GM21825 (cell line): ENCODE measurements around the gene DNMT3A.

Experiments
- ATAC-seq: cut with Tn5 transposase; IDR thresholded peaks from one replicate; pipeline ENCODE4 v1.9.1; 2021; ENCODE audit warnings: mild to moderate bottlenecking, moderate library complexity; ENCODE audit not compliant: unreplicated experiment

The DNMT3A gene

DNA sequence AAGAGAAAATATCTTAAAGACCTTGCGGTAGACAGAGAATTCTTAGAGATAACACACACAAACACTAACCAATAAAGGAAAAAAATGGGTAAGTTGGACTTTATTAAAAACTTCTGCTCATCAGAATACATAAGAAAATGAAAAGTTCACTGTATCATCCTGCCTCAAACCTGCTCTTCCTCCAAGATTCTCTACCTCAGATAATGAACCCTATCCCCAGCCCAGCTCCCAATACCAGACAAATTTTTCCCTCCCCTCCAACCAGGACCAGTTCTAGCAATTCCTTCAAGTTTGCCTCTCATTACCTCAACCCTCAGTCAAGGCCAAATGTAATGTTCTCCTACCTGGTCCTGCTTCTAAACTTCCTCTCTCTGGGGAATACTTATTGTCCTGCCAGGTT, 79.4 kb downstream of the DNMT3A start:
- ATAC-seq: no peak

DNA sequence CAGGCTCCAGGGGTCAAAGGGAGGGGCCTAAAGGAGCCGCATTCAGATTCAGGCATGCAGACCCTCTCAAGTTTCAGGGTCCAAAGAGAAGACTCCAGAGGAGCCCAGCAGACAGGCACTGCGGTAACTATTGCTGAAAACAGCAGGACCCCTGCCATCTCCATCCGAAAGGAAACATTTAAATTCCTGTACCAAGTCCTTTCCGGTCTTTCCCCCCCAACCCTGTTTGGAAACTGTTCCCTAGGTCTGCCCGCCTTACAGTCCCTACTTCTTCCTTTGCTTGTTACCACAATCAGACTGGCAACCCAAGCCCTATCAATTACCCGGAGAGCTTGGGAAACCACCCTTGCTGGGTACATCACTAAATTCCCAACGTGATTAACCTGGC, 82.0 kb downstream of the DNMT3A start:
- no peak for ATAC-seq

GRCh38 chr2:25258847-25259736, 82.6 kb downstream of the DNMT3A start:
- no peak for ATAC-seq

- ATAC-seq: no peak
Measured at GRCh38 chr2:25257931-25258846, 83.5 kb downstream of the DNMT3A start.

- no peak for ATAC-seq
Measured at GRCh38 chr2:25257032-25257552, 84.6 kb downstream of the DNMT3A start.

DNA sequence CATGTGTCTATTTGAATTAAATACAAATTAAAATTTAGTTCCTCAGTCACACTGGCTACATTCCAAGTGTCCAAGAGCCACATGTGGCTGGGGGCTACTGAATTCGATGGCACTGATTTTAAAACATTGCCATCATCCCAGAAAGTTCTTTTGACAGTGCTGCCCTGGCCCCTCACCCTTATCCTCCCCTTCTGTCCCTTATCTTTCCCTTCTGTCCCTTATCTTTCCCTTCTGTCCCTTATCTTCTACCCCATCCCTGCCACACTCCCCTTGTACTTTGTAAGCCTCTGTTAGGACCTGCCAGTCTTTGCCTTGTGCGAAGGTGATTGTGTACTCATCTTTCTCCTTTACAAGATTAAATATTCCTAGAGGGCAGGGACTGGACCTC, 85.2 kb downstream of the DNMT3A start:
- ATAC-seq: no peak

DNA sequence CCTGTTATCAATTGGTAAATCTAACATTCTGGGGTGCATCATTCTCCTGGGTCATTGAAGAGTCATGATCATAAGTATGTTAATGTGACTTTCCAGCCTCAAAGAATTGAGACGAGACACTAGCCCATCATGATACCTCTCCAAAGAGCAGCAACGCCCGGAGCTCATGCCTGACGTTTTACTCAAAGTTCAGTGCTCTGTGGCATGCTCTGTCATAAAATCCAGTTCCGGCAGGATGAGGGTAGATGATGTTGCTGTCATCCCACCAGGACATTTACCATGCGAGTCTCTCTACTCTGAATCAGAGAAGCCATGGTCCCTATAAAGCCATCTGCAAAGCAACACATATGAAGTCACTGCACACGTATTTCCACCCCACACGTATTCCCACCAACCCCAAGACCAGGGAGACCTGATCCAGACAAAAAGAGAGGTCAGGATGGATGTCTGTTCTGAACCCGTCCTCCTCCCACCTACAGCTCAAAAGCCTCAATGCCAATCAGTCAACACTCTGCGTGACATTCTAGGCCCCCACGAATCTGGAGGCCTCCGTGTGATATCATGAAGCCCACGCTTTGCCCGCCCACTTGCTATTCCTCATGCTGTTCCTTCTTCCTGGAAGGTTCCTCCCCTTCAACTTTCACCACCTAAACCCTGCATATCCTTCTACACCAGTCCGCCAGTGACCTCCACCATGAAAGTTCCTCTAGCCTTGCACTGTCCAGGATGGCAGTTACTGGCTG, 85.8 kb downstream of the DNMT3A start:
- no peak for ATAC-seq

DNA sequence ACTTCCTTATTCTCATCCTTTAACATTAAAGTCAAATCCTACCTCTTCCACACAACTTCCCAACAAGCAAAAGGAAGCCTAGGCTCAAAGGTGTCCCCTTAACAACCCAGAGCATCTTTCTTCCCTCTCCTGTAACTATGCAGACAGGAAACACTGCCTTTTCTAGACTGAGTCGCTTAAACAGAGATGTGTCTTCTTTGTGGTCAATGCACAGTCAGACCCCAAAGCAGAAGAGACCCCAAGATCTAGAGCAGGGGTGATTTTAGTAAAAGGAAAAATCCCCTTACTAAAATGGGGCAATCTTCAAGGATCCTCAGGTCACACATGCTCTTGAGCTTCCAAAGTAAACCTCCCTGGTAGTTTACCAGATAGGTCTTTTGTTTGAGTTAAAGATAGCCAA, 86.8 kb downstream of the DNMT3A start:
- no peak for ATAC-seq

DNA sequence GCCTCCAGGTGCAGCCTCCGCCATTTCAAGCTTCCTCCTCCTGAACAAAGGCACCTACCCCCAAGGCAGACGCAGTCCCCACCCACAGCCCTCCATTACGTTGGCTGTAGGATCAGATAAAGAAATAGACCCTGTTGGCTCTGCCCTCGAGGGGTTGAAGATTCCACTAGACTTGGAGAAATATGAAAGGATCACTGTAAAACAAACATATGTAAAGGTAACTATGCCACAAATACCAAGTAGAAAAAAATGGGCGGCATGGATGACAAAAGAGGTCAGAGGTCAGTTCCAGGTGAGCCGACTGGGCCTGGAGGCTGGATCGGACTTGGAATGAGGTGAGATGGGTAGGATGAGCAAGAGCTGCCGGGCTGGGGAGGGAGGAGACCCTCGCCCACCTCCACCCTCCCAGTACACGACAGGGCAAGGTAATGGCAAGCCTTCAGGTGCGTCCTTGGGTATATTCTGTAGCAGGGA, 88.5 kb downstream of the DNMT3A start:
- ATAC-seq: no peak

DNA sequence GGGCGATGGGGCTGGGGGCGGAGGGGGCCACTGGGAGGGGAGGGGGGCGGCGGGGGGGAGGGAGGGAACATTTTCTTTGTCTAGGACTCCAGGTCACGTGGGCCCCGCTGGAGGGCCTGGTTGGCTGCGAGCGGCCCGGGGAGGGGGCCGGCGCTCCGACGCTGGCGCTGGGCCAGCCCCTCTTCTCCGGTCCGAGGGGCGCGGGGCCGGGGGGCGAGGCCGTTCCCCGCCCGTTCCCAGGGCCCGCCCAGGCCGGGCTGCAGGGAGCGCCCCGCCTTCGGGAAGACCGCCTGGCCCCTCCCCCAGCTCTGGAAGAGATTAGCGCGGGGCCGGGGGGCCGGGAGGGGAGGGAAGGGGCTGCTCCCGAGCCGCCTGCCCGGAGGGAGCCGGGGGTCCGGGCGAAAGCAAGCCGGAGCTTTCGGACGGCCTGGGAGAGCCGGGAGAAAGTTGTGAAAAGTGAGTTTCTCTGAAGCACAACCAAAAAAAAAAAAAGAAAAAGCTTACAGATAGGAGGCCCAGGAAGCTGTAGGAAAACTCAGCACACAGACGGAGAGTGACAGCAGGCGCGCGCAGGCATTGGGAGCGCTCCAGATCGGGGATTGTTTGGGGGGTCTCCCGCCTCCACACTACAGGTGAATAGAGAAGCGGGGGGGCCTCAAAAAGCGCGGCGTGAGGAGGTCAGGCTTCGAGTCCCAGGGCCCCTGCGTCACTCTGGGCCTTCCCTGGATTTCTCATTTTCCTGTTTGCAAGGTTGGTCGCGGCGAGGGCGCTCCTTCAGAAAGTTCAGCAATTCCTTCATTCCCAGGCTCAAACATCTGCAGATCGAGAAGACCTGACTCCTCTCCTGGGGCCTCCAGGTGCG, 89.2 kb downstream of the DNMT3A start:
- no peak for ATAC-seq

DNA sequence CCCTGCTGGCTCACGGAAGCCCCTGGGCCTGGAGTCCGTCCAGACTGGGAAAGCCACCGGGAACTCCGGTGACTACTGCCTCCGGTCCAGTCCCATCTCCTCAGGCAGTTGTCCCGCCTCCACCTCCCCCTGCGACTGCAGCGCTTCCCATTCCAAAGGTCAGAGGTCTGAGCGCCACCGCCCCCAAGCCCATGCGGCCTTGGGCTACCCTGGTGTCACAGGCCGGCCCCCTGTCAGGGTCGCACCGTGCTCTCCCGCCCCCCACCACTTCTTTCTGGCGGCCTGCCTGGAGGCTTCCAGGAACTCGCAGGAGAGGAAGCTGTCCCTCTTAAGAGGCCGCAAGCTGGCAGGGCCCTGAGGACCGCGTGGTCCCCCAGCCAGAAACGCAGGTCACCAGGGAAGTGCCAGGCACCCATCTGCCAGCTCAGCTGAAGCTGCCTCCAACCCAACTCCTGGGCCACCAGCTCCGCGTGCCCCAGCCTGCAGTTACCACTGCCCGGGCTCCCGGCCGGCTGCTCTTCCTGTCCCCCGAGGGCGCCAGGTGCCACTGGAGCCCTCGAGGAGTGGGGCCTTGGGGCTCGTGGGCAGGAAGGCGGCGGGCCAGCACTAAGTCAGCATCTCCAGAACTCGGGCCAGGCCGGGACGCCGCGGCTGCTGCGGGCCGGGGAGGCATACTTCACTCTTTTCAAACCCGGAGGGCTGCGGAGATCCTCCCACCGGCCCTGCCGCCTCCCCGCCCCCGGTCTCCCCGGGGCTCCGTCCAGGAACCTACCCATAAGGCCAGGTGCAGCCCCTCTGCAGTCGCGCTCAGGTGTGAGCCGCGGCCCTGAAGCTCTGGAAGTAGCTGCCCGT, 90.1 kb downstream of the DNMT3A start:
- no peak for ATAC-seq

GRCh38 chr2:25251071-25251421, 90.7 kb downstream of the DNMT3A start:
- ATAC-seq: no peak

DNA sequence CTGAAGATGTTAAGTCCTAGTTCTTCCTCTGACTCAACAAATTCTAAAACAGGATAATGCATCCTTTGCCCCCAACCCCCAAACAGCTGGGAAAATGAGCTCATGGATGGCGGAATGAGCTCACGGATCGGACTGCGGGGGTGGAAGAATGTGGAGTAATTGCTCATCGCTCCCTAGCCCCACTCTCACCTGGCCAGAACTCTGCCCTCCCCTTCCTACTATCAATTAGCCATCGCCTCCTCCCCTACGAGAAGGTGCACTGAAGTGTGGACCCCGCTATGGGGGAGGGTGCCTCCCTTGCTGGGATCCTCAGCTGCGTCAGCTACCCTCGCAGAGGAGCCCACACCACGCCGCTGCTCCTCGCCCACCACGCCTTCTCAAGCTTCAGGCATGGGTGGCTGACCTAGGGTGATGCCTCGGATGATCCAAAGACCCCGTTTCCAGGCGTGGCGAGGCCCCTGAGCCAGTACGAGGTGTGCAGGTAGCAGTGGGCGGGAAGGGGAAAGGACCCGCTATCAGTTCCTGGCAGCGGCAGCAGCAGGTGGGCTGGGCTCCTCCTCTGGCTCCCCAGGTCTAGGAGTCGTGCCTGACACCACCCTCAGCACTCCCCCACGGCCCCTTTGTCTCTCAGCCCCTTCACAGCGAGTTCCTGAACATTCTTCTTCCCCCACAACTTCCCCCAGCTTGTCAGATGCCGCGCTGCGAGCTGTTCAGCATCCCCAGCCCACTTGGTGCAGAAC, 91.2 kb downstream of the DNMT3A start:
- no peak for ATAC-seq

DNA sequence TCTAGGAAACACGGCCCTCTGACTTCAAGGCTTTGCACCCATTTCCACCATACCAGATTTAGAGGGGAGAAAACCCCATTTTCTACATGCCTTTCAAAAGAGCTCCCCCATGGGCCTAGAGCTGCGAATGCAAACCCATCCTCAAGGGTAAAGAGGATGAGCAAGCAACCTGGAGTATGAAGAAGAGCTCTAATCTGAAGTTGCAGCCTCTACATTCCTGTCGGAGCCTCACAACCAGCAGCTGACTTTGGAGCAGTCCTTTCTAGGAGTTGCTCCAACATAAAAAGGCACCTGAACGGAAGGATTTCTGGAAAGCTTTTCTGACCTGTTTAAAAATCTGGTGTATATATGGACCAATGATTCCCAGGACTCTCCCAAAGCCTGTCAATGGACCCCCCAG, 91.9 kb downstream of the DNMT3A start:
- no peak for ATAC-seq

DNA sequence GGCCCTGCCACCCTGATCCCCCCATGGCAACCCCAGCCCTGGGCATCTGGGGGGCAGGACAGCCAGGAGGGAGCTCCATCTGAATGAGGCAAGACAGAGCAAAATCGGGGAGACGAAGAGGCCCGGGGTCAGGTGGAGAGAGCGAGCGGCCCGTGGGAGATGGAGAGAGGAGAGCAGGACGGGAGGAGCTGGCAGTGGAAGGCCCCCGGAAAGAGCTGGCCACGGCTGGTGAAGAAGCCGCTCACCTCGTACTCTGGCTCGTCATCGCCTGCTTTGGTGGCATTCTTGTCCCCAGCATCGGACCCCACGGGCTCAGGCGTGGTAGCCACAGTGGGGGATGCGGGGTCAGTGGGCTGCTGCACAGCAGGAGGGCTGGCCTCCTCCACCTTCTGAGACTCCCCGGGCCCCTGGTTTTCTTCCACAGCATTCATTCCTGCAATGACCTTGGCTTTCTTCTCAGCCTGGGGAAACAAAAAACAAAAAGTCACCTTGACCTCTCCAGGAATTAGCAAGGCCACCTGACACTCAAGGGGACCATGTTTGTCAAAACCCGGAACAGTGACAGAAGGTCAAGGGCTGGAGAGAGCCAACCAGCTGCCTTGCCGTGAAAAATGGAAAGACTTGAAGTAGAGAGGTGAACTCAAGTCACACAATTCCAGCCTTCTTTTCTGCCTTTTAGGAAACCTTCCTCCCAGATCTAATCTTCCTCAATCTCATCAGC, 93.8 kb downstream of the DNMT3A start:
- no peak for ATAC-seq

DNA sequence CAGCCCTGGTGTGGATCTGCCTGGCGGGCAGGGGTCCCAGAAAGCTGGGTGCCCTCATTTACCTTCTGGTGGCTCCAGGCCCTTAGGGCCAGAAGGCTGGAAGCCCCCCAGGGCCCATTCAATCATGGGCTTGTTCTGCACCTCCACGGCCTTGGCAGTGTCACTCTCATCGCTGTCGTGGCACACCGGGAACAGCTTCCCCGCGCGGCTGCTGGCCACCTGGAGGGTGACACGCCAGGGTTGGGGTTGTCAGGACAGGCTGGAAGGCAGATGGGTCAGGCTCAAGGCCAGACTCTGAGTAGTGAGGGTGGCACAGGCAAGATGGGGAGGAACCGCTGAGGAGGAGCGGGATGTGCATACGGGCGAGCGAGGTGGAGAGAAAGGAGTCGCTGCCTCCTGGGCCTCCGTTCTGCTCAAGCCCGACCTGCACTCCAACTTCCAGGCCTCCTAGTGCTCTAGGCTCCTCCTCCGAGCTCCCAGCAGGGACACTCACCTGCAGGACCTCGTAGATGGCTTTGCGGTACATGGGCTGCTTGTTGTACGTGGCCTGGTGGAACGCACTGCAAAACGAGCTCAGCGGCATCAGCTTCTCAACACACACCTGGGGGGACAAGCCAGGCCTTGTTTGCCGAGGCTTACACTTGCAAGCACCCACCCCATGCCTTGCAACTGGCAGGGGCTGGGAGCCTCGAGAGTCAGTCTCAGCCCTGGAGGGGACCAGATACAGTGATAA, 95.0 kb downstream of the DNMT3A start:
- no peak for ATAC-seq

DNA sequence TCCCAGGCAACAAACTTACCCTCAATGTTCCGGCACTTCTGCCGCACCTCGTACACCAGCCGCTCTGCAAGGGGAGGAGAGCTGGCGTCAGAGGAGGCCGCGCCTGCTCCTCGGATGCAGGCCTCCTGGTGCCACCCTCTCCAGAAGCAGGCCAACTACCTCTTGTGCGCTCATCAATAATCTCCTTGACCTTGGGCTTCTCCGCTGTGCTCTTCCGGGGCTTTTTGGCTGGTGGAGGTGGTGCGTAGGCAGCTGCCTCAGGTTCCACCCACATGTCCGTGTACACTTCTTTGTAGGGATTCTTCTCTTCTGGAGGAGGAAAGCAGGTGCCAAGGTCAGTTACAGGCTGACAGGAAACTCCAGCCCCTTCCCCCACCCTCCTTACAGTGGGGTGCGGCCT, 95.7 kb downstream of the DNMT3A start:
- no peak for ATAC-seq
